Esophagus squamous epithelium (tissue), 5 donors: ENCODE measurements around the gene LIN52. TPM values are rescaled to one million over a fixed set of nuclear protein-coding genes. Genes with fewer than 3 reads are reported as not detected.
A peak's percentile ranks its signal among the peaks of the same experiment; 100 is the strongest.

ENCODE experiments used
- DNase-seq: peaks from one replicate; lab custom pipeline; 2025; lab: John Stamatoyannopoulos, UW
- H3K27ac ChIP-seq, 4 donors: fragments of 200-600 bp; sonication (generic); one replicate each; pipeline ENCODE4 v1.5.1; 2016 to 2019; ENCODE audit warnings: mild to moderate bottlenecking in 1 of 4
- H3K27me3 ChIP-seq, 4 donors: fragments of 200-600 bp; sonication (generic); 1 replicate in 3 of 4; 2 replicates in 1 of 4; pipeline versions ENCODE4 v1.5.1 to v1.6.0; 2017 to 2021; ENCODE audit warnings: antibody characterized with exemption in 1 of 4
- H3K36me3 ChIP-seq, 3 donors: fragments of 200-600 bp; sonication (generic); one replicate each; pipeline ENCODE4 v1.5.1; 2016 to 2019
- H3K4me1 ChIP-seq, 3 donors: fragments of 200-600 bp; sonication (generic); one replicate each; pipeline ENCODE4 v1.5.1; 2017 to 2019
- H3K4me3 ChIP-seq, 4 donors: fragments of 200-600 bp; sonication (generic); 1 replicate in 3 of 4; 2 replicates in 1 of 4; pipeline ENCODE4 v1.5.1; 2016 to 2019; ENCODE audit warnings: mild to moderate bottlenecking in 2 of 4, moderate library complexity in 1 of 4
- H3K9me3 ChIP-seq, 3 donors: fragments of 200-600 bp; sonication (generic); one replicate each; pipeline ENCODE4 v1.5.1; 2016 to 2019
- CTCF ChIP-seq, 6 experiments: fragments of 450-650 bp in 4 of 6; fragments of 200-600 bp in 2 of 6; sonication (generic) in 2 of 6; IDR thresholded peaks; one replicate each; pipeline ENCODE4 v1.5.1; 2016 to 2019; ENCODE audit warnings: antibody characterized with exemption in 6 of 6, mild to moderate bottlenecking in 4 of 6, moderate library complexity in 4 of 6
- POLR2A ChIP-seq, 4 donors: fragments of 450-650 bp; IDR thresholded peaks; one replicate each; pipeline ENCODE4 v1.6.1; 2017; ENCODE audit warnings: antibody characterized with exemption in 4 of 4, mild to moderate bottlenecking in 4 of 4, moderate library complexity in 3 of 4
- WGBS, 2 donors: methylation state at CpG; one replicate each; pipeline ENCODE4 v1.1.5; 2018; 5-methylcytosine and 5-hydroxymethylcytosine counted together
- intact Hi-C: fragments of 100-400 bp; cut with DNase I; formaldehyde crosslinking; loops from one replicate; pipeline ENCODE4 v1.15.0; 2022
- total RNA-seq, 4 donors: library from RNA; depleted of rRNA; stranded (reverse); fragments of >200 nt; gene quantifications; one replicate each; pipeline ENCODE4 v1.1.0, GENCODE V29; 2016
- donor health status: DM: yes; HTN: yes; CAD: no.

Gene LIN52
- total RNA-seq, 4 donors from 2014 or later, result 2.4 to 8.9 (median 6.1) TPM

- H3K4me1 ChIP-seq, result peaks cover 17 to 31% (median 23%) of the 10 kb centered on the region in 3 donors
- TF ChIP-seq CTCF (IDR thresholded peaks at IDR 0.05) (no peak), POLR2A (IDR thresholded peaks at IDR 0.05) (no peak)
- no peaks in the 10 kb centered on the region for H3K9me3 ChIP-seq
- intact Hi-C loops, result no loop called here
- no peak for DNase-seq
- peak within 1 kb of the TSS in 3 of 4 donors; percentile 8 to 57 (median 40) for H3K4me3 ChIP-seq
- peaks cover 32 to 95% (median 52%) of the 10 kb centered on the region in 4 donors for H3K27me3 ChIP-seq
- 28 to 30% methylated on average over 5 of the region's 40 CpGs for WGBS, 2 donors
- no peaks in the 10 kb centered on the region for H3K36me3 ChIP-seq
- H3K27ac ChIP-seq, result no peak within 1 kb of the TSS
These were observed 154.5 kb downstream of the LIN52 start, which contains the start of gene VSX2 for GRCh38 chr14:74238974-74239847. Gene VSX2, plus strand, starts transcription at chr14:74239449. Its CDS starts 113 bp downstream, at chr14:74239562.

GRCh38 chr14:74239848-74240793 is 155.4 kb downstream of the LIN52 start:
- peak overlapping the region in 3 of 4 donors; percentile 8 to 57 (median 40) for H3K4me3 ChIP-seq
- no peak for DNase-seq
- H3K9me3 ChIP-seq, result no peaks in the 10 kb centered on the region
- H3K27ac ChIP-seq, result no peak overlapping the region
- H3K4me1 ChIP-seq, result peaks cover 17 to 31% (median 23%) of the 10 kb centered on the region in 3 donors
- WGBS, 2 donors, result 7% methylated on average over 40 of the region's 94 CpGs; no CpG with 5 or more reads in 1 of the 2 donors
- H3K27me3 ChIP-seq, result peaks cover 32 to 95% (median 52%) of the 10 kb centered on the region in 4 donors
- H3K36me3 ChIP-seq, result no peaks in the 10 kb centered on the region
- TF ChIP-seq POLR2A (IDR thresholded peaks at IDR 0.05) (no peak), CTCF (IDR thresholded peaks at IDR 0.05) (no peak)
- intact Hi-C loops, result no loop called here

GRCh38 chr14:74240794-74241651 is 156.3 kb downstream of the LIN52 start:
- 4 to 6% methylated on average over 10 to 12 of the region's 80 CpGs for WGBS, 2 donors
- TF ChIP-seq POLR2A (IDR thresholded peaks at IDR 0.05) (no peak), CTCF (IDR thresholded peaks at IDR 0.05) (no peak)
- H3K9me3 ChIP-seq, result no peaks in the 10 kb centered on the region
- peaks cover 17 to 31% (median 23%) of the 10 kb centered on the region in 3 donors for H3K4me1 ChIP-seq
- peak overlapping the region in 3 of 4 donors; percentile 8 to 57 (median 40) for H3K4me3 ChIP-seq
- intact Hi-C loops, result no loop called here
- H3K27me3 ChIP-seq, result peaks cover 32 to 100% (median 52%) of the 10 kb centered on the region in 4 donors
- no peak for DNase-seq
- no peak overlapping the region for H3K27ac ChIP-seq
- no peaks in the 10 kb centered on the region for H3K36me3 ChIP-seq

GRCh38 chr14:74241652-74242017 is 156.9 kb downstream of the LIN52 start:
- no peak for TF ChIP-seq POLR2A (IDR thresholded peaks at IDR 0.05)
- TF ChIP-seq CTCF (IDR thresholded peaks at IDR 0.05), result no peak
- intact Hi-C loops, result no loop called here
- Histone ChIP-seq H3K9me3 (no peaks in the 10 kb centered on the region), H3K36me3 (no peaks in the 10 kb centered on the region), H3K4me1 (peaks cover 17 to 31% (median 23%) of the 10 kb centered on the region in 3 donors), H3K4me3 (peak overlapping the region in 3 of 4 donors; percentile 8 to 57 (median 40)), H3K27ac (no peak overlapping the region), H3K27me3 (peaks cover 32 to 100% (median 52%) of the 10 kb centered on the region in 4 donors)
- WGBS, 2 donors, result 12 to 16% methylated on average over 13 of the region's 14 CpGs
- no peak for DNase-seq
